Activated CD8-positive, alpha-beta T cell treated with anti-CD3 and anti-CD28 coated beads, Interleukin-2, amount 10 ng/mL, durations not matched to agents 7 days and 5 days (primary cell): ENCODE measurements around the gene RTL1. TPM values are rescaled to one million over a fixed set of nuclear protein-coding genes. Genes with fewer than 3 reads are reported as not detected.

Source experiments
- microRNA-seq: library from miRNA; unstranded; fragments of <30 nt; microRNA quantifications from one replicate; pipeline ENCODE4 v1.2.0, GENCODE V29; 2022
- total RNA-seq, 2 experiments: library from RNA; stranded (reverse); gene quantifications; one replicate each; pipeline ENCODE4 v1.2.3, GENCODE V29; 2021

RTL1 gene
- total RNA-seq, 2 experiments from 2014 or later, result not detected

Small RNA genes within 50 kb of the gene (microRNA-seq; reads per million reads assigned to microRNA genes)
- 9.8 reads per million, percentile 24 among the genes with 10 or more reads in this experiment for gene MIR127
- gene MIR136, result not detected
- not detected for gene MIR337
- gene MIR370, result not detected
- gene MIR431, result not detected
- gene MIR432, result 5.7 reads per million, percentile 7 among the genes with 10 or more reads in this experiment
- gene MIR433, result 6.9 reads per million, percentile 13 among the genes with 10 or more reads in this experiment
- not detected for gene MIR493
- not detected for gene MIR665

Other genes with a start within 250 kb of the RTL1 start
- gene DLK1, start 176.8 kb downstream of the RTL1 start, total RNA-seq, result not detected
- not detected for gene MEG3, start 77.6 kb downstream of the RTL1 start, total RNA-seq